Activated naive CD4-positive, alpha-beta T cell treated with anti-CD3 and anti-CD28 coated beads for 36 hours (primary cell): ENCODE results near the gene DHRS12. TPM values are rescaled to one million over a fixed set of nuclear protein-coding genes. Genes with fewer than 3 reads are reported as not detected.

ENCODE experiments used
- CTCF ChIA-PET: fragments of 350-600 bp; sonication (Branson Sonifier 250); formaldehyde crosslinking; loops from one replicate; lab custom pipeline; 2021; ENCODE audit warnings: antibody characterized with exemption; lab: Charles Lee
- DNase-seq: peaks from one replicate; pipeline ENCODE4 v3.0.0-alpha.2; 2020
- H3K27ac Mint-ChIP-seq: one replicate; pipeline ENCODE4 v1.8.0; 2021; ENCODE audit warnings: mild to moderate bottlenecking, mixed read lengths
- H3K27me3 Mint-ChIP-seq: one replicate; pipeline ENCODE4 v1.8.0; 2021; ENCODE audit warnings: low read depth, mixed read lengths
- H3K36me3 Mint-ChIP-seq: one replicate; pipeline ENCODE4 v1.8.0; 2021; ENCODE audit warnings: low read depth, mixed read lengths
- H3K4me1 Mint-ChIP-seq: one replicate; pipeline ENCODE4 v1.8.0; 2021; ENCODE audit warnings: low read depth, mixed read lengths
- H3K4me3 Mint-ChIP-seq: one replicate; pipeline ENCODE4 v1.8.0; 2021; ENCODE audit warnings: mild to moderate bottlenecking, moderate library complexity, mixed read lengths
- H3K9me3 Mint-ChIP-seq: one replicate; pipeline ENCODE4 v1.8.0; 2021; ENCODE audit warnings: mixed read lengths
- intact Hi-C: fragments of 100-400 bp; cut with micrococcal nuclease; formaldehyde crosslinking; loops from one replicate; pipeline ENCODE4 v1.15.1; 2023
- total RNA-seq, 2 experiments: library from RNA; stranded (reverse); gene quantifications; one replicate each; pipeline ENCODE4 v1.2.3, GENCODE V29; 2021

The DHRS12 gene
- total RNA-seq, 2 experiments from 2014 or later = 4.1 to 4.9 TPM

DNA sequence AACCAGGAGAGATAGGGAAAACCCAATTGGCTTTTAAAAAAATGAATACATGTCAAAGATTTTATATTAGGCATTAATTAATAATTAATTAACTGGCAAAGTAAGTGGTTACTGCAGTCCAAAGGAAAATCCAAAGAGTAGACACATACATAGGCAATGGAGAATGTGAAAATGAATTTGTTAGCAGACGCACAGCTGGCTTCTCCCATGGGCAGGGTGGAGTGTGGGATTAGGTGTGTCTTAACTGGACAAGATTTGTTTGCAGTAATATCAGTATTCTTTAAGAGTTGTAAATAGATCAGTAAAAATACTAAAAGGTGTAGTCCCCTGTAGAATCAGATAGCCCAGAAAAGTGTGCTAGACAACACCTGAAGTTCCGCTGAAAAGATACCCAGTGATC, 58.7 kb downstream of the DHRS12 start:
- H3K4me3 Mint-ChIP-seq = no peak overlapping the region
- H3K4me1 Mint-ChIP-seq = no peaks in the 10 kb centered on the region
- no peak overlapping the region for H3K27ac Mint-ChIP-seq
- intact Hi-C loops = no loop called here
- no peak for DNase-seq
- H3K36me3 Mint-ChIP-seq = peaks cover 37% of the 10 kb centered on the region
- CTCF ChIA-PET = no interaction called here
- H3K27me3 Mint-ChIP-seq = no peaks in the 10 kb centered on the region
- peaks cover 8% of the 10 kb centered on the region for H3K9me3 Mint-ChIP-seq

DNA sequence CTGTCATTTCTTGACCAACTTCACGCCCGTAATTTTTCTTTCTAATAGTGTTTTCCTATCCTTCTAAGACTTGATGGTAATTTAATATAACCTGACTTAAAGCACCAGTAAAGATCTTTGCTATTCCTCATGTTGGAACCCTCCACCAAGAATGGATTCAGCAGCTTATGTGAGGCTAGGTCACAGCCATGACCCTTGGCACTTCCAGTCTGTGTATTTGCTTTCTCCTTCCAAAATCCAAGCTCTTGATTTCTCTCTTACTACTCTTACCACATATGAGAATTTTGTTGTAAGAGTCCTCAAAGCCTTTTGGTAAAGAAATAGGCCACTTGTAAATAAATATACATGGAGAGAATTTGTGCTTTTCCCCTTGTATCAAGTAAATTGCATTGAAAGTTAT, 61.4 kb downstream of the DHRS12 start:
- Mint-ChIP-seq H3K9me3 (no peaks in the 10 kb centered on the region), H3K4me3 (no peak overlapping the region), H3K27me3 (no peaks in the 10 kb centered on the region), H3K27ac (no peak overlapping the region), H3K4me1 (peaks cover 8% of the 10 kb centered on the region), H3K36me3 (peaks cover 31% of the 10 kb centered on the region)
- CTCF ChIA-PET = no interaction called here
- DNase-seq = no peak
- intact Hi-C loops = no loop called here

DNA sequence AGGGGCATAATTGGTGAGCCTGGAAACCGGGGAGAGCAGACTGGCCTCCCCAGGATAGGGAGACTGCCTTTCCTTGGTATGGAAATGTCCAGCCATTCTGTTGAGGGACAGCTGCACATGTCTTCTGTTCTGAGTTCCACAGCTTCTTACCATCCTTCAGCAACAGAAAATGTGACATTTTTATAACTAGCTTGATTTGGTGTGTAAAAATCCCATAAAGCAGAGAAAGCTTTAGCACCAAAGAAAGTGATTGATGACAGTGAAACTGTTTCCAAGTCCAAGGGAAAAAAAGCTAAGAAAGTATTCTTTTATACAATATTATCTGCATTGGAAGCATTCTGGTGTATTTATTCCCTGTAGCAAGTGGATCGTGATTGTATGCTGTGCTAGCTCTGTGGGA, 61.9 kb downstream of the DHRS12 start:
- Mint-ChIP-seq H3K9me3 (no peaks in the 10 kb centered on the region), H3K27ac (no peak overlapping the region), H3K4me1 (peaks cover 10% of the 10 kb centered on the region), H3K27me3 (no peaks in the 10 kb centered on the region), H3K36me3 (peaks cover 28% of the 10 kb centered on the region), H3K4me3 (no peak overlapping the region)
- CTCF ChIA-PET = no interaction called here
- intact Hi-C loops = no loop called here
- DNase-seq = no peak

- no peaks in the 10 kb centered on the region for H3K9me3 Mint-ChIP-seq
- peaks cover 25% of the 10 kb centered on the region for H3K36me3 Mint-ChIP-seq
- no peak overlapping the region for H3K4me3 Mint-ChIP-seq
- CTCF ChIA-PET = interaction anchor here (0.7 to 0.9 kb wide), 2 partner anchors 15 to 47 kb away, joined by 3 read pairs; no protein-coding TSS in a partner anchor
- DNase-seq = no peak
- intact Hi-C loops = no loop called here
- H3K4me1 Mint-ChIP-seq = peaks cover 10% of the 10 kb centered on the region
- no peaks in the 10 kb centered on the region for H3K27me3 Mint-ChIP-seq
- no peak overlapping the region for H3K27ac Mint-ChIP-seq
Observed at GRCh38 chr13:51740698-51741097, 63.3 kb downstream of the DHRS12 start.

- no peak for DNase-seq
- no peaks in the 10 kb centered on the region for H3K27me3 Mint-ChIP-seq
- H3K27ac Mint-ChIP-seq = no peak overlapping the region
- CTCF ChIA-PET = interaction anchor here (0.9 kb wide), 1 partner anchor 25 kb away, joined by 4 read pairs; no protein-coding TSS in a partner anchor
- H3K4me1 Mint-ChIP-seq = peaks cover 10% of the 10 kb centered on the region
- intact Hi-C loops = no loop called here
- H3K4me3 Mint-ChIP-seq = no peak overlapping the region
- H3K9me3 Mint-ChIP-seq = no peaks in the 10 kb centered on the region
- peaks cover 16% of the 10 kb centered on the region for H3K36me3 Mint-ChIP-seq
Observed at GRCh38 chr13:51739027-51739764, 64.8 kb downstream of the DHRS12 start.

- H3K4me1 Mint-ChIP-seq = peaks cover 10% of the 10 kb centered on the region
- intact Hi-C loops = no loop called here
- no peaks in the 10 kb centered on the region for H3K27me3 Mint-ChIP-seq
- H3K27ac Mint-ChIP-seq = no peak overlapping the region
- DNase-seq = no peak
- no peak overlapping the region for H3K4me3 Mint-ChIP-seq
- peaks cover 10% of the 10 kb centered on the region for H3K36me3 Mint-ChIP-seq
- CTCF ChIA-PET = no interaction called here
- no peaks in the 10 kb centered on the region for H3K9me3 Mint-ChIP-seq
Observed at GRCh38 chr13:51738226-51738905, 65.6 kb downstream of the DHRS12 start.

GRCh38 chr13:51737609-51738008, 66.4 kb downstream of the DHRS12 start:
- DNase-seq = no peak
- no peak overlapping the region for H3K4me3 Mint-ChIP-seq
- no peaks in the 10 kb centered on the region for H3K9me3 Mint-ChIP-seq
- no peak overlapping the region for H3K27ac Mint-ChIP-seq
- peaks cover 10% of the 10 kb centered on the region for H3K4me1 Mint-ChIP-seq
- CTCF ChIA-PET = no interaction called here
- no peaks in the 10 kb centered on the region for H3K27me3 Mint-ChIP-seq
- H3K36me3 Mint-ChIP-seq = peaks cover 8% of the 10 kb centered on the region
- intact Hi-C loops = no loop called here

DNA sequence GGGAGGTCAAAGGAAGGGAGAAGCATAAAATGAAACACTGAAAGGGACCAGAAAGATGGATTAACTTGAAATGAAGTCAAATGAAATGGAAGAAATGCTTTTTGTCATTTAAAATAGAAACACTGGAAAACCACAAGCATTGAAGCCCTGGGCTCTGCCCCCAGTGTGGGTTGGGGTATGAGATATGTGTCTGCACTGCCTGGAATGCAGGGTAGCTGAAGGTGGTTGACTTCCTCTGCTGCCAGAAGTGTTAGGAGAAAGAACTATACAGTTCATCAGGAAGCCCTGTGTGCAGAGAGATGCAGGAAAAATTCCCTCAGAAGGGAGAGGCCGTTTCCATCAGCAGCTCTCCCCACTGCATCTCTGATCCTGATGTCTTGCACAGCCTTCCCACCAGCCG, 69.2 kb downstream of the DHRS12 start:
- intact Hi-C loops = no loop called here
- Mint-ChIP-seq H3K27ac (no peak overlapping the region), H3K9me3 (no peaks in the 10 kb centered on the region), H3K4me3 (no peak overlapping the region), H3K4me1 (peaks cover 10% of the 10 kb centered on the region), H3K36me3 (peaks cover 5% of the 10 kb centered on the region), H3K27me3 (no peaks in the 10 kb centered on the region)
- CTCF ChIA-PET = no interaction called here
- DNase-seq = no peak

- peaks cover under 1% of the 10 kb centered on the region for H3K36me3 Mint-ChIP-seq
- no peaks in the 10 kb centered on the region for H3K9me3 Mint-ChIP-seq
- H3K4me3 Mint-ChIP-seq = no peak overlapping the region
- CTCF ChIA-PET = no interaction called here
- no peak for DNase-seq
- intact Hi-C loops = no loop called here
- no peak overlapping the region for H3K27ac Mint-ChIP-seq
- H3K4me1 Mint-ChIP-seq = peaks cover 8% of the 10 kb centered on the region
- no peaks in the 10 kb centered on the region for H3K27me3 Mint-ChIP-seq
Observed at GRCh38 chr13:51733374-51734298, 70.3 kb downstream of the DHRS12 start.

DNA sequence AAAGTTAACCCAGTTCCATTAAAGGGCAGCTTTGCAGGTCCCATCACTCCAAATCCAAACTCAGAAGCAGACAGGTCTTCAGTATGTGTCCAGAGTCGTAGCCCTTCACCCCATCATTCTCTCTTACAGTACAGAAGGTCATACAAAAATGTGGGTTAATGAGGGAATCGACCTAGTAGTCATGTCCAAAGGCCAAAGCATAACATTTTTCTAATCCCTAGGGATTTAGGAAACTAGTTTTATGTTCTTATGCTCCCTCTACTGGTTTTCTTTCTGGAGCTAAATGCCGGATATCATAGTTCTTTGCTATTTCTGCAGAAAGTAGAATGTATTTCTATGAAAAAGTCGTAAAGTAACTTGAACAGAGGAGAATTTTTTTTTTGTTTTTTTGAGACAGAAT, 72.2 kb downstream of the DHRS12 start:
- intact Hi-C loops = no loop called here
- DNase-seq = no peak
- Mint-ChIP-seq H3K27ac (no peak overlapping the region), H3K9me3 (no peaks in the 10 kb centered on the region), H3K4me1 (no peaks in the 10 kb centered on the region), H3K4me3 (no peak overlapping the region), H3K36me3 (peaks cover 6% of the 10 kb centered on the region), H3K27me3 (no peaks in the 10 kb centered on the region)
- CTCF ChIA-PET = no interaction called here

GRCh38 chr13:51730927-51731326, 73.0 kb downstream of the DHRS12 start:
- intact Hi-C loops = no loop called here
- CTCF ChIA-PET = no interaction called here

DNA sequence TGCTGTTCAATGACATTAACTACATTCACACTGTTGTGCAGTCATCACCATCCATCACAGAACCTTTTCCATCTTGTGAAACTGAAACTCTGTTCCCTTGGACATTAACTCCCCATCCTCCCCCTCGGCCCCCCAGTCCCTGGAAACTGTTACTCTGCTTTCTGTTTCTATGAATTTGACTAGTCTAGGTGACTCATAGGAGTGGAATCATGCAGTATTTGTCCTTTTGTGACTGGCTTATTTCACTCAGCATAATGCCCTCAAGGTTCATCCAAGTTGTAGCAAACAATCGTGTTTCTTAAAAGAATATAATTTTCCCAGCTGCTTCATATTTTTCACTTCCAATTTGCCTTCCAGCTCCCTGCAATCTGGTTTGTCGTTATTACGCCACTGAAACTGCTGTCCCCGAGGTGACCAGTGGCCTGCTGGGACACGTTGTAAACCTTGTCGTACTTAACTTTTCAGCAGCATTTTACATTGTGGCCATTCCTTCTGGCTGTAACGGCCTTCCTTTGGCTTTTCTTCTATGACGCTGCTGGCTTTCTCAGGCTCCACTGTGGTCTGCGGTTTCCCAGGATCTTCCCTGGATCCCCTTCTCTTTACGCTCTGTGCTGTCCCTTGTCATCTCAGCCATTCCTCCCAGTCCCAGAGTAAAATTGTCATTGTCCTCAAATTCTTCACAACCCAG, 74.0 kb downstream of the DHRS12 start:
- H3K36me3 Mint-ChIP-seq = peaks cover 12% of the 10 kb centered on the region
- no peaks in the 10 kb centered on the region for H3K4me1 Mint-ChIP-seq
- no peak overlapping the region for H3K27ac Mint-ChIP-seq
- no peaks in the 10 kb centered on the region for H3K9me3 Mint-ChIP-seq
- H3K27me3 Mint-ChIP-seq = no peaks in the 10 kb centered on the region
- intact Hi-C loops = no loop called here
- no peak overlapping the region for H3K4me3 Mint-ChIP-seq
- CTCF ChIA-PET = no interaction called here
- DNase-seq = peak; percentile 56

More at GRCh38 chr13:51730927-51731326, 73.0 kb downstream of the DHRS12 start:
- no peak overlapping the region for H3K4me3 Mint-ChIP-seq
- DNase-seq = no peak
- H3K36me3 Mint-ChIP-seq = peaks cover 11% of the 10 kb centered on the region
- H3K27ac Mint-ChIP-seq = no peak overlapping the region
- no peaks in the 10 kb centered on the region for H3K27me3 Mint-ChIP-seq
- no peaks in the 10 kb centered on the region for H3K9me3 Mint-ChIP-seq
- H3K4me1 Mint-ChIP-seq = no peaks in the 10 kb centered on the region
